ENCODE measurements around the gene LMNB1.

LMNB1 gene

DNA sequence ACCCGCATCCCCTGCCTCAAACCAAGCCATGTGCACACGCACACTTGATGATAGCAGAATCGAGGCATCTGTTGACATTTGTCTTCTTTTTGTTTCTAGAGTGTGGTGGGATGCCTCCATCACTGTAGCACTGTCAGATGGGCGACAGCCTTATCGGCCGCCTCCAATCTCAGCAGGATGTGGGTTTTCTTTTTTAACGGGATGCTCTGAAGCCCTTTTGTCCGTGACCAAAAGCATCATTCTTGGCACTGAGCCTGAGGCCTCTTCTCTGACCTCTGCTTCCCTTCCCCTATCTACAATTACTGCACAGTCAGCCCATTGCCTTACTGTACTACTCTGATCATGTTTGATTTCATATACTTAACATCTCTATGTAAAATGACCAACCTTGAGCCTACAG lies 78.3 kb downstream of the LMNB1 start:
- DNase-seq (ENCODE audit: low read depth) = peak; percentile 25

DNA sequence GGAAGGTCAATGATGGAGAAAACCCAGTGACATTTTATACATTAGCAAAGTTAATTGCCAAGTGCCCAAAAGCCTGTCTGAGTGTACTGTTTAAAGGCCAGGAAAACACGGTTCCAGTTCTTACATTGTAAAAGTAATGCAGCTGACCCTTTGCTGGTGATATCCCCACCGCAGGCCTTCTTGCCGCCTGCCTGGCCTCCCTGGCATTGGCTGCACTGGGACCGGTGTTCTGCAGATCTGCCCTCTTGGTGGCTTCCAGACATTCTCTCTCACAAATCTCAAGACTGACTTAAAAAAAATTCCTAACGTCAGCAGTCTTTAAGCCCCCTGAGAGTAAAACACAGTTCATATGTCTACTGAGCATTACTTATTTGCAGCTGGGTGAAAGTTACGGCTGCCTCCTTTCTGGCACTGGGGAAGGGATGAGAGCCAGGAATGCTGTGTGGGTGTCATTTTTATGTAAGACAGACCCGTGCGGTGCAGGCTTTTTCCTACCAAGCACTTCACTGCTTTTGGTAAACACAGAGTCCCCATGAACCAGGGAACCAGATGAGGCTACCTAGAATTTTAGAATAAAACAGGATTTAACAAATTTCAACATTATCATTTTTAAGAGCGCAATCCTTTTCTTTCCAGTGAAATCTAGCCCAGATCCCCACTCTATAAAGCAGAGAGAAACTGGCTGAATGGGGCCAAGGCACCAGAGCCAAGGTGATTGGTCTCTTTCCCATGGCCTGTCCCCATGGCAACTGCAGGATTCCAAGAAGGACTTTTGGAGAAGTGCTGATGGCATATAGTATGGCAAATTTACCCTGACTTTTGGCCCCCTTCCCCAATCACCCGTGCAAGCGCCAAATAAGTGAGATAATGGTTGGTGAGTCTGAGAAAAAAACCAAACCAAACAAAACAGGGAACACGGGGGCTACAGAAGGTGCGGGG lies 80.8 kb downstream of the LMNB1 start:
- peak; percentile 29 for DNase-seq (ENCODE audit: low read depth)

DNA sequence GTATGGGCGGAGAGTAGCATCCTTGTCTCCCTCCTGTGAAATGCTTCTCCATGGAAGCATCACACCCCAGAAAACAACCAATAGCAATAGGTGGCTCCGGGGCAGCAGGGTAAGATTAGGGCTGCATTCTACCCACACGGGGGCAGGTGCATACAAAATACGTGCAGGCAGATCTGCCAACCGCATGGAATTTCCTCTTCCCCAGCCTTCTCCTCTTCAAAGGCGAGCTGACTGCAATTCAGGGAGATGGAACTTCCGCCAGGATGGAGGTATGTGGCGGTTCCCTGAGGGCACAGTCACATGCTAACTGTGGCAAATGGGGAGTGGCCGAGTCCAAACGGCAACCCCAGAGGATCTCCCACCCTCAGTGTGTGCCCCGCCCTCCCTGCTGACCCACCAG lies 81.5 kb downstream of the LMNB1 start:
- no peak for DNase-seq (ENCODE audit: low read depth)

DNA sequence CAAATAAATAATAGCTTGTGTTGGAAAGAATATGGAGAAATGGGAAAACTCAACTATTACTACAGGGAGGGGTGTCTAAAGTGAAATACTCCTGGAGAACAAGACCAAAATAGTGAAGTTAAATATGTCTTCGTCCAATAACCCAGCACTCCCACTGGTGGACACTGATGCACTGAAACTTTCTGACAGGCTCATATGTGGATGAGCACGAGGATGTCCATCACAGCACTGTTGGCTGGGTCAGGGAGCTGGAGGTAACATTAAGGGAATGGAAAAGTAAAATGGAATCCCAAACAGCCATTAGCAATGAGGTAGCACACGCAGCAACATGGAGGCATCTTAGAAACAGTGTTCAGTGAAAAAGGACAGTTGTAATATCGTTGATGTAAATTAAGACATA lies 86.5 kb downstream of the LMNB1 start:
- no peak for DNase-seq (ENCODE audit: low read depth)

DNA sequence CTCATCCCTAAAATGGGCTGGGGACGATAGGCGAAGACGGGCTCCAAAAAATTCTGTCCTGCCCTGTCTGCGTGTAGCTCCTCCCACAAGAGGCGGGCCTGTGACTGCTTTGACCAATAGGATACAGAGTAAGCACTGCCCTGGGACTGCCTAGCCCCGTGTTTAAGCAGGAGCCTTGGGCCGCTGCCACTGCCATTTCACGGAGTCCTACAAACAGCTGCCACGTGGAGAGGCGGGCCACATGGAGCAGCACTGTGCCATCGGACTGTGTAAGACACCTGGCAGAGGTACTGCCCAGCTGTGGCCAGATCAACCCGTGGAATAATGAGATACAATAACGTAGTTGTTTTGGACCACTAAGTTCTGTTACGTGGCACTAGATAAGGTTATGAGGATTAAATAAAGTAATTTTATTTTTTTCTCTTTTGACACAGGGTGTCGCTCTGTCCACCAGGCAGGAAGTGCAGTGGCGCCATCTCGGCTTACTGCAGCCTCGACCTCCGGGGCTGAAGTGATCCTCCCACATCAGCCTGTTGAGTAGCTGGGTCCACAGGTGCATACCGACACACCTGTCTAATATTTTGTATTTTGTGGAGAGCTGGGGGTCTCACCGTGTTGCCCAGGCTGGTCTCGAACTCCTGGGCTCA lies 87.2 kb downstream of the LMNB1 start:
- no peak for DNase-seq (ENCODE audit: low read depth)

DNA sequence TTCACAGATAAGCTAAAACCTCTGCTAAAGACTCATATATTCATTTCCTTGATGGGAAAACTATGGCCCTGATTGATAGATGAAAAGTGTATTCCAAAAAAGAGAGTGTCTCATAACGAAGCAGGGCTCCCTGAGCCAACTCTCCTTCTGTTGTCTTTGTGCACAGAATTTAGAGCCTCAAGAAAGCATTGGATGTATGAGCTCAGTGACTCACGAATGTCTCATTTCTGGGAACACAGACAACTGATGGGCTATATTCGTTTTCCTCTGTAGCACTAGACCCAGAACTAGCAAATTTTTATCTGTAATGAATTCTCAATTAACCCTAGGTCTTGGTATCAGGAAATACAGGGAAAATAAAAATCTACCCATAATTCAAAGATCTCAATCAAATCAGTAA lies 88.4 kb downstream of the LMNB1 start:
- peak; percentile 83 for DNase-seq (ENCODE audit: low read depth)

DNA sequence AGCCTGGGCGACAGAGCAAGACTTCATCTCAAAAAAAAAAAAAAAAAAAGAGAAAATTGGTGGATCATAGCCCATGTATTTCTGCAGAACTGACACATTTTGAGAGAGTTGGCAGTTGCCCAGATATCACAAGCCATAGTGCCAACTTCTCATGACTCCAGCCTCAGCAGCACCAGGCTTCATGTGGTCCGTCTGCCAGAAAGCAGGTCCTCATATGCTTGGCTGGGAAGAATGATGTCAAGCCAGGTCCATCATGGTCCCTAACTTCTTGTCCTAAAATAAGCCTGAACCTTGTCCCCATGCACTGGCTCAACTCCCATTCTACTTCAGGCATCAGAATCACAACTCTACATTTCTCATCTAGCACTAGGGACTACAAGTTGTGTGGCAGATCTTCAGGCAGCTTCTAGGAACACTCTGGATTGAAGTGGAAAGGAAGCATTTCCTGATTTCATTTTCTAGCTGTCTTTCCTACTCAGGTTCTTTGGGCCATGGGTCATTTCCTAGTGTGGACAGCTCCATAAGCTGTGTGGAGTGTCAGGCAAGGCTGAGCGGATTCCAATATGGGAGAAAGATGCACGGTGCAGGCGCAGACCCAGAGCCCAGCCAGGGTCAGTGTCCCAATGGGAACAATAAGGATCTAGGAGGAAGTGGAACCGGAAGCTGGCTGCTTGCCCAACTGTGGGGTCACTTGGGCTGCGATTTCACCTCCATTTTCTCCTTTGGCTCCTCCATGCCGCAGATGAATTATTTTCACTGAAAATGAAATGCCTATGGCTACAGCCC lies 90.1 kb downstream of the LMNB1 start:
- no peak for DNase-seq (ENCODE audit: low read depth)

DNA sequence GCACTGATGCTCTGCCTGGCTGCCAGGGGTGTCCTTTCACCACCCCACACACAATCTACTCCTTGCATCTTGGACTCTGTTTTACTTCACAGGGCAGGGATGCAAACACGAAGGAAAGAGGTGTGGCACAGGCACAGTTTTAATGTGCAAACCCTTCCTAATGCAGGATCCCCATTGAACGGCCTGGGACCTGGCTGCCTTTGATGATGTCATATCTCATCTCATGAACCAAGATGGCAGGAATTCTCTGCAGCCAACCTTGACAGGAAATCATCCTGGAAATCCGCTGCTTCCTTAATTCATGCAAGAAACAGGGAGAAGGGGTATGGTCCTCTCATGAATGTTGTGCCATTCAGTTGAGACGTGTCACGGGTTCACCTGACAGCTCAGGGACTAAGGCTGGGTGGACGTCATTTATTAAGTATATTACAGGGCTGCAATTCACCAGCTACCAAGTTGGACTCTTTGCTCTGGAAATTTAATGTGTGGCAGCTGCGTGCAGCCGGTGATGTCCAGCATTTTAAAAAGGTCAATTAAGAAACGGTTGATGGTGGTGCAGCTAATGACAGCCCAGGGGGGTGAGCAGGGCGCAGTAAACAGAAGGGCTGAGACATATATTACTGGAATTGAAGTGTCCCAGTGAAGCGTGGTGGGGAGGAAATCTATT lies 91.5 kb downstream of the LMNB1 start:
- DNase-seq (ENCODE audit: low read depth) = no peak

DNA sequence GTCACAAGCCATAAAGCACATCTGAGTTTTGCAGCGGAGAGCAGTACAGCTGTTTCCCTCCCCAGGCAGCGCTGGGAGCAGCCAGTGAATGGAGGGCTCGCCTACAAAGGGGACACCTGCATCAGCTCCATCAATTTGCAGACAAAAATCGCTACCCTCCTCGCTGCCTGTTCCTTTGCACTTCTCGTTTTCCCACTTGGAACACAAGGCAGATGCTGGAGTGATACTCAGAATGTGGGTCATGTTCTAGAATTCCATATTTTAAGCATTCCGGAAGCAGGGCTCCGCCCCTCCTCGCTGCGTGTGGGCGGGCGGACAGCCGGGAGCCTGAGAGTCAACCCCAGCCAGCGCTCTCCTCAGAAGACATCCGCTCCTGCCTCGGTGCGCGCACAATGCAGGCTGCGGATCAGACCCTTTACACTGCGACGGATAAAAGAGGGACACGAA lies 92.1 kb downstream of the LMNB1 start:
- DNase-seq (ENCODE audit: low read depth) = peak; percentile 52

DNA sequence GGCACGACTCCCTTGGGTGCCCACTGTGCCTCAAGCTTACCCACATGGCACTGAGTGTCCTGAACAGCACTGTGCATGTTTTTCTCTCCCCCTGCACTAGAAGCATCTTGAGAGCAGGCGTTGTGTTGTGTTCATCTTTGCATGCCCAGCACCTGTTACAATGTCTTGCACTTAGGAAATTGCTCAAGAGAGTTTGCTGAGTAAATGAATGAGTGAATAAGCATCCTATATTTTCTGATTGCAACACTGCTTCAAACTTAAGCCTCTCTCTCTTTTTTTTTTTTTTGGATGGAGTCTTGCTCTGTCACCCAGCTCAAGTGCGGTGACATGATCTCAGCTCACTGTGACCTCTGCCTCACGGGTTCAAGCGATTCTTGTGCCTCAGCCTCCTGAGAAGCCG lies 94.5 kb downstream of the LMNB1 start:
- DNase-seq (ENCODE audit: low read depth) = no peak

DNA sequence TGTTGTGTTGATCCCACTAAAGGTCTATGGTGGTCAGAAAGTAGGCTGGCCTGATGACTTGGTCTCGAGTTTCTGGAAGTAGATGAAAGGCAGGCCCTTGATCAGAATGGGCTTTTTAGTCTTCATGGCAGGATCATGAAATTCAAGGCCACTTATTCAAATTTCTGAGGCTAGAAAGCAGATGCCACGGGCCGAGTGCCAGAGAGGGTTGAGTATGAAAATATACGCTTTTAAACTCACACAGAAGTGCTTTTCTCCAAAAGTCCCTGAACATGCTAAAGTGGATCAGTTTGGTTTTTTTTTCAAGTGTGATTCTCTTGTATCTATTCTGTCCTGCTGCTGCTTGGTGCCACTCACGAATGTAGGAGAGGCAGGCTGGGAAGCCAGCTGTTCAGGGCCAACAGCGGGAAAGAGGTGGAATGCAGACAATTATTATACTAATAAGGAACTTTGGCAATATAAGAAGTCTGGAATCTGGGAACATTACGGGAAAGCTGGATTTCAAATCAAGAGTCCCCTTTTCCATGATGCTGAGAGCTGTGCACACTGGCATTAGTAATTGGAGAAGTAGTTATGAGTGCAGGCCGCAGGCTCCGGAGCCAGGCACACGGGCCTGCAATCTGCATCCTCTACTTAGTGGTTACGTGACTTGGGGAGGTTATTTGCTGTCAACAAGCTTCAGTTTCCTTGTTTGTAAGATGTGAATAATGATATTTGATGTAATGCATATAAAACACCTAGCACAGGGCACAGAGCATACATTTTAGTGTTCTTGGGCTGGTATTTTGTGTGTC lies 95.8 kb downstream of the LMNB1 start:
- no peak for DNase-seq (ENCODE audit: low read depth)

DNA sequence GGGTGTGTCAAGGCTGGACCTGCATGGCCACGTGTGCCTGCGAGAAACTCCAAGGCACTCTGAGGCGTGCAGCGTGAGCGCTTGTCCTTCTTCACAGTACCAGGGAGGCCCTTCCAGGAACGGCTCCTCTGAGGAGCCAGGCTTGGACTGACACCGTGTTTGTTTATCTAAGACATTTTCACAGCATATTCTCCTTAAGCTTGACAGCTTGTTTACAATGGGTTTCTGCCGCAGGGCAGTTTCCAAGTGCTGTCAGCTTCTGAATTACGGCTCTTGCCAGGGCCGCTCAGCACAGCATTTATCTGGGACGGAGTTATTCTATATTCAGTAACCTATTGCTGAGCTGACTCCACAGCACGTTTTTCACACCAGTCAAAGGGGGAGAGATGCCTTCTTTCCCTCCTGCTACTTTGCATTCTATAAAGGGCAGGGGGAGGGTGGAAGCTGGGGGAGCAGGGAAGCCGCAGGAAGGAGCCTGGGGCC lies 98.4 kb downstream of the LMNB1 start:
- no peak for DNase-seq (ENCODE audit: low read depth)

DNA sequence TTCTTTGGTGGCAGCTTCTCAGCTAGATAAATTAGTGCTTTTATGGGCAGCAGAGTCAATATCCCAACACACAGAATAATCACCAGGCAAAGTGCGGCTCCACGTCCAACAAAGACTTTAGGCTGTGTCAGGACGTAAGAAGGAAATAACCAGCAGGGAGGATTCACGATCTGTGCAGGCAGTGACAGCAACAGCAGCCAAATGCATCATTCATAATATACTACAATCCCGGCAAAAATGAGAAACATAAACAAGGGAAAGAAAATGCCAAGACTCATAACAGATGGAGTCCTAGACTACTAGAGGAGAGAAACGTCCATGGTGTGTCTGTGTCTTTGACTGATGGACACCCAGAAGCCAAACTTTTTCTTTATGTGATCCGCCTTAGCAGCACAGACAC lies 100.7 kb downstream of the LMNB1 start:
- DNase-seq (ENCODE audit: low read depth) = no peak

DNA sequence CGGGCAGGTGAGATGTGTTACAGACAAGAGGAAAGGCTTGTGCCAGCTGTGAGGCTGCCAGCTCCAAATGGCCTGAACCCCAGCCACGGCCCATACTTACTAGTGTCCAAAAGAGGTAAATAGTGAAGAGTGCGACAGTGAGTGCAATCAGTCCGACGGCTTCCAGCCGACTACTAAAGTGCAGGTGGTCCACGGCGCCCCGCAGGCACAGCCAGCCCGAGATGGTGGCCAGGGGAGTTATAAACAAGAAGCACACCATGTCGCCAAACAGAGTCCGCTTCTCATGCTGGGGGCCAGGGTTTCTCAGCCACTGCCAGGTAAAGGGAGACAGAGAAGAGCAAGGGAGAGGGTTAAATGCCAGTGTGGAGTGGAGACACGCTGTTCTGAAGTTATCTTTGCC lies 101.1 kb downstream of the LMNB1 start:
- no peak for DNase-seq (ENCODE audit: low read depth)

DNA sequence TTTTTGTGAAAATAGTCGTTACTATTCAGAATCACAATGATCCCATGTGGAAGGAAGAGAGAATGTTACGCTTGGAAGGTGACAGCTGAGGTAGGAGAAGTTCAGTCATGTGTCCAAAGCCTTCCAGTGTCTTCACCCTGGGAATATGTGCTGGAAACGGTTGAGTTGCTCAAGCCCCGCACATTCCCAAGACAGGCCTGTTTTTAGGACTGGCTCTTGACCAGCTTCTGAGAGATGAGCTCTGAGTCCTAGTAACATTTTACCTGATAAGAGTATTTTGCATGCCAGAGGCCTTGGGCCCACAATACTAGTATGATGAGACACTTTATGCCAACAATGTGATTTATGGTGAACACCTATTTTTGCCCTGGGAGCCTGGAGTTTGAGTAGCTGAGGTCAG lies 101.7 kb downstream of the LMNB1 start:
- DNase-seq (ENCODE audit: low read depth) = no peak

DNA sequence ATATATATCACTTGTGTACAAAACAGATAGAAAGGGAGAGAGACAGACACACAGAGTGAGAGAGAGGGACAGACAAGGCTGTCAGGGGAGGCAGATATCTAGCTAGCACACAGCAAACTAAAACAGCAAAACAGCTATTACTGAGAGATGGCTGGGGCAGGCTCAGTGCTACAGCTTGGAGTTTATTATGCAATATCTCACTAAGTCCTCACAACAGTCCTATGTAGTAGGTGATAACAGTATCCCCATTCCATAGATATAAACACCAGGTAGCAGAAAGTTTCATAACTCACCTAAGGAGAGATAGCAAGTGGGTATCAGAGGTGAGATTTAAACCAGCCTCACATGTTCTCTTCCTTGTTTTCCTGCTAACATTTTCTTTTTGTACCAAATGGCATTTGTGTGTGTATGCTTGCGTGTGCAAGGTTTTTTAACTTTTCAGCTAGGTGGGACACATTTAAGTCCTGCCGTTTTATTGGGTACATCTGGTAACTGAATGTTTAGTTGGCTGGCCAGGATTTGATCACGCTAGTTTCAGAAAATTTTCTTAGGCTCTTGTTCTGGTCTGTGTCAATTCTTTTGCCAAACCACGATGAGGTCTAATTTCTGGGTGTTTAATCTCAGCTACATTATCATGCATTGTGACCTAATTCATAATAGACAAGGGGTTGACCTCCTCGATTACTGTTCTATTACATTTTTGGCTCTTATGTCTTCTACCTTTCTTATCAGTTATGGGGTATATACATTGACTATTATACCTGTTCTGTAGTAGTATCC lies 105.1 kb downstream of the LMNB1 start:
- no peak for DNase-seq (ENCODE audit: low read depth)

DNA sequence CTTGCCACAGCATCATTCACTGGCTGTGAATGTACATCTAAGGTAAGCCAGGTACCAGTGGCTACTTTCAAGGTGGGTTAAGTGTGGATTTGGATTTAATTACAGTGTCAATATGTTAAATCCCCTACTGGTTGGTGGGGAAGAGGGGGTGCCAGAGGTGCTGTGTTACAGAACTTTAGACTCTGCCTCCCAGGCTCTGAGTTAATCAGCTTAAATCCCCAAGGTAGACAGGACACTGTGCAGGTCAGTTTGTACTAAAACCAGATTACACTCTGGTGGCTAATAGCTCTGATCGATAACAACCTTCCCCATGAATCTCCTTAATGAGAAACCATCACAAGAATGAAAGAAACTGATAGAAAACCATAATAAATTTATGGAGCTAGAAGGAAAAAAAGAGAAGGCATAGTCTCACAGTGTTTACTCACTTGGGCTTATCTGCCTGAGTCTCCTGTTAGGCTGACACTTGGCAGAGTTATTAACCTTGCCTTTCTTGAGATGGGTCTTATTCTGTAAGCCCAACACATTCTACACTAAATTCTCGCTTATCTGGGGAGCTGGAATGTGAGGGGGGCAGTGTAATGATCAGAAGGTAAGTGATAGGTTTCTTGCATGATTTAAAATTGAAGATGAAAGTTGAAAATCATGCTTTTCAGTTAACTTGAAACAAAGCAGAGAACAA lies 106.8 kb downstream of the LMNB1 start:
- DNase-seq (ENCODE audit: low read depth) = peak; percentile 7

DNA sequence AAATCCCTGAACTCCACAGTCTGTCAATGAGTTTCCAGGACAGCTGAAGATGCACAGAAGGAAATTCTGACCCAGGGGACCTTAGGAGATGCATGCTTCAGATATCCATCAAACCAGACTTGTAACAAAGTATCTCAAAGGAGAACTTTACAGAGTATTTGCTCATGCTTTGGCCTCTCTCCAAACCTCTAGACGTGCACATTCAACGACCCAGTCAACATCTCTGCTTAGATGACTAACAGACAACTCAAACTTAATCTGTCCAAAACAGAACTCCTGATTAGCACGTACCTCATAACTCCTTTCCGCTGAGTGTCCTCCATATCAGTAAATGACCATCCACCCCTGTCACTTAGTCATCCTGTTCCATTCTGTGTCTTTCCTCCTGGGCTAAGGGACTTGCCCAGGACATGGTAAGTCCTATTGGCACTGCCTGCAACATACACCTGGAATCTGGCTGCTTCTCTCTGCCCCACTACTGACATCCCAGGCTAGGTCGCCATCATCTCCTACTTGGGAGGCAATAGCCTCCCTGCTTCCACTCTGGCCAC lies 107.4 kb downstream of the LMNB1 start:
- peak; percentile 95 for DNase-seq (ENCODE audit: low read depth)

All from EH (cell line).